KOPT-K1 (cell line): ENCODE results near the gene CCDC28B.

Experiments used
- H3K27ac ChIP-seq: fragments of 200-600 bp; sonication (generic); 2 replicates; pipeline ENCODE4 v1.5.1; 2016; ENCODE audit warnings: antibody characterized with exemption, mild to moderate bottlenecking, low read depth, low read length; ENCODE audit not compliant: poor library complexity, severe bottlenecking
- H3K36me3 ChIP-seq: fragments of 200-600 bp; sonication (generic); 2 replicates; pipeline ENCODE4 v1.5.1; 2017; ENCODE audit warnings: antibody characterized with exemption, mild to moderate bottlenecking, low read length, moderate library complexity; ENCODE audit not compliant: insufficient read depth
- H3K9me3 ChIP-seq: fragments of 200-600 bp; sonication (generic); 2 replicates; pipeline ENCODE4 v1.5.1; 2017; ENCODE audit warnings: antibody characterized with exemption, low read length, mild to moderate bottlenecking; ENCODE audit not compliant: insufficient read depth, poor library complexity, severe bottlenecking

CCDC28B gene

GRCh38 chr1:32228771-32229170, 28.4 kb downstream of the CCDC28B start:
- Histone ChIP-seq H3K36me3 (peaks cover 89% of the 10 kb centered on the region), H3K27ac (no peak overlapping the region), H3K9me3 (no peaks in the 10 kb centered on the region)

GRCh38 chr1:32231843-32232432, 31.5 kb downstream of the CCDC28B start:
- Histone ChIP-seq H3K27ac (no peak overlapping the region), H3K9me3 (no peaks in the 10 kb centered on the region), H3K36me3 (peaks cover 64% of the 10 kb centered on the region)

- peaks cover 56% of the 10 kb centered on the region for H3K36me3 ChIP-seq
- H3K27ac ChIP-seq, result no peak overlapping the region
- H3K9me3 ChIP-seq, result no peaks in the 10 kb centered on the region
Measured at GRCh38 chr1:32232558-32233304, 32.3 kb downstream of the CCDC28B start.

- no peak overlapping the region for H3K27ac ChIP-seq
- no peaks in the 10 kb centered on the region for H3K9me3 ChIP-seq
- peaks cover 35% of the 10 kb centered on the region for H3K36me3 ChIP-seq
Measured at GRCh38 chr1:32234792-32235191, 34.4 kb downstream of the CCDC28B start.

GRCh38 chr1:32239337-32239736, 38.9 kb downstream of the CCDC28B start:
- no peaks in the 10 kb centered on the region for H3K9me3 ChIP-seq
- H3K27ac ChIP-seq, result no peak overlapping the region
- peaks cover 5% of the 10 kb centered on the region; the same call in 1 of the 2 replicates for H3K36me3 ChIP-seq

GRCh38 chr1:32239790-32240139, 39.4 kb downstream of the CCDC28B start:
- Histone ChIP-seq H3K27ac (no peak overlapping the region), H3K9me3 (no peaks in the 10 kb centered on the region), H3K36me3 (peaks cover under 1% of the 10 kb centered on the region; the same call in 1 of the 2 replicates)

- Histone ChIP-seq H3K36me3 (no peaks in the 10 kb centered on the region), H3K27ac (peak overlapping the region; percentile 35), H3K9me3 (no peaks in the 10 kb centered on the region)
Measured at GRCh38 chr1:32240140-32240951, 40.0 kb downstream of the CCDC28B start.

GRCh38 chr1:32241001-32241763, 40.8 kb downstream of the CCDC28B start:
- no peaks in the 10 kb centered on the region for H3K36me3 ChIP-seq
- no peak overlapping the region for H3K27ac ChIP-seq
- H3K9me3 ChIP-seq, result no peaks in the 10 kb centered on the region

GRCh38 chr1:32242341-32242851, 42.0 kb downstream of the CCDC28B start:
- no peaks in the 10 kb centered on the region for H3K9me3 ChIP-seq
- H3K36me3 ChIP-seq, result no peaks in the 10 kb centered on the region
- H3K27ac ChIP-seq, result no peak overlapping the region

- H3K36me3 ChIP-seq, result no peaks in the 10 kb centered on the region
- H3K9me3 ChIP-seq, result no peaks in the 10 kb centered on the region
- H3K27ac ChIP-seq, result peak within 1 kb of the TSS; percentile 94
Measured at GRCh38 chr1:32246888-32247273, 46.5 kb downstream of the CCDC28B start, which contains the start of gene FAM167B. Gene FAM167B, plus strand, starts transcription at chr1:32247222. Its CDS starts 200 bp downstream, at chr1:32247422.

GRCh38 chr1:32247452-32247851, 47.1 kb downstream of the CCDC28B start:
- Histone ChIP-seq H3K9me3 (no peaks in the 10 kb centered on the region), H3K27ac (peak overlapping the region; percentile 94), H3K36me3 (no peaks in the 10 kb centered on the region)

GRCh38 chr1:32247983-32248889, 47.8 kb downstream of the CCDC28B start:
- Histone ChIP-seq H3K36me3 (no peaks in the 10 kb centered on the region), H3K9me3 (no peaks in the 10 kb centered on the region), H3K27ac (peak overlapping the region; percentile 94)

- H3K27ac ChIP-seq, result peak overlapping the region; percentile 94
- no peaks in the 10 kb centered on the region for H3K9me3 ChIP-seq
- H3K36me3 ChIP-seq, result no peaks in the 10 kb centered on the region
Measured at GRCh38 chr1:32249831-32250525, 49.6 kb downstream of the CCDC28B start.
